Myocyte (in vitro differentiated cells): ENCODE data around the gene CLIC3. TPM values are rescaled to one million over a fixed set of nuclear protein-coding genes. Genes with fewer than 3 reads are reported as not detected.
"Not testable (repeated sequence)": the region's sequence is repeated elsewhere in the genome, so short reads cannot be mapped to it uniquely, and the experiment has no call there.

Source experiments
- DNase-seq: peaks from one replicate; pipeline ENCODE4 v3.0.0-alpha.2; 2012; ENCODE audit warnings: low read depth
- polyA plus RNA-seq: library from polyadenylated mRNA; unstranded; fragments of >200 nt; gene quantifications from one replicate; pipeline ENCODE4 v1.2.1, GENCODE V29; 2012; ENCODE audit warnings: missing spikeins
- total RNA-seq: library from RNA; depleted of rRNA; stranded (reverse); fragments of >200 nt; gene quantifications from 2 replicates; pipeline ENCODE4 v1.2.3, GENCODE V29; 2014

The CLIC3 gene, protein sequence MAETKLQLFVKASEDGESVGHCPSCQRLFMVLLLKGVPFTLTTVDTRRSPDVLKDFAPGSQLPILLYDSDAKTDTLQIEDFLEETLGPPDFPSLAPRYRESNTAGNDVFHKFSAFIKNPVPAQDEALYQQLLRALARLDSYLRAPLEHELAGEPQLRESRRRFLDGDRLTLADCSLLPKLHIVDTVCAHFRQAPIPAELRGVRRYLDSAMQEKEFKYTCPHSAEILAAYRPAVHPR
- not detected in 2 replicates for total RNA-seq
- polyA plus RNA-seq, result 1.1 TPM

DNA sequence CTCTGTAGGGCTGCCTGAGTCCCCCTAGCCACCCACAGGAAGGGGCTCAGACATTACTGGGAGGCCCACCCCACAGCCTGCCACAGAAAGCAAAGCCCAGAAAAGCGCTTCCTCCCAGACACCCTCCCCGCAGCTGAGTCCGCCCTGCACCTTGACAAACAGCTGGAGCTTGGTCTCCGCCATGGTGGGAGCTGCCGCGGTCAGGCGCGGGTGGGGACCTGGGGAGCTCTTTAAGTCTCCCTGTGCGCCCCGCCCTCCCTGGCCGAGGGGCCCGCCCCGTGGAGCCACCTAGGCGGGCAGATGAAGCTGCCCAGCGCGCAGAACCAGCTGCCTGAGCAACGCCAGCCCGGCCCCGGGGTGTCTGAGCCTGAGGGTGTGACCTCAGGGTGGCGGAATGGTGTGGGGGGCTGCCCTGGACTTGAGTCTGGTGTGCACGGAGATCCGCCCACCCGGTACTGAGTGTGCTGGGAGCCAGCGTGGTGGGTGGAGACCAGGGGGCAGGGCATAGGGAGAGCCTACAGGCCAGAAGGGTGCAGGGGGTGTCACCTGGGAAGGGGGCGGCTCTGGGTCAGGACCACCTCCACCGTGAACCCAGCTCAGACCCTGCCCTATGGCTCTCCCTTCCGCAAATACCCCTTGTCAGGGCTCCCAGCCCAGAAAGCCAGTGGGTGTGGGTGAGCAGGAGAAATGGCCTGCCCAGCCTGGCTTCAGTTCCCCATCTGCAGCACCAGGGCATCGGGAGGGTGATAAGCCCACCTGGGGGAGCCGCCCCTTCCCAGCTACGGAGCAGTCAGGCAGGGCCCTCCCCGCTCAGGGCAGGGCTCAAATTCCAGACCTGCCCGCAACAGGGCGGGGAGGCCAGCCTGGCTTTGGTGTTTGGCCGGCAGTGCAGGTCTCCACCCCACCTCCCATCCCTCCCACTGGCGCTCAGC, at the start of gene CLIC3:
Gene CLIC3 (minus strand): TSS at position 208 of the 932 bp plus-strand sequence. CDS start 25 bp downstream, at position 183.
- DNase-seq, result no peak

DNA sequence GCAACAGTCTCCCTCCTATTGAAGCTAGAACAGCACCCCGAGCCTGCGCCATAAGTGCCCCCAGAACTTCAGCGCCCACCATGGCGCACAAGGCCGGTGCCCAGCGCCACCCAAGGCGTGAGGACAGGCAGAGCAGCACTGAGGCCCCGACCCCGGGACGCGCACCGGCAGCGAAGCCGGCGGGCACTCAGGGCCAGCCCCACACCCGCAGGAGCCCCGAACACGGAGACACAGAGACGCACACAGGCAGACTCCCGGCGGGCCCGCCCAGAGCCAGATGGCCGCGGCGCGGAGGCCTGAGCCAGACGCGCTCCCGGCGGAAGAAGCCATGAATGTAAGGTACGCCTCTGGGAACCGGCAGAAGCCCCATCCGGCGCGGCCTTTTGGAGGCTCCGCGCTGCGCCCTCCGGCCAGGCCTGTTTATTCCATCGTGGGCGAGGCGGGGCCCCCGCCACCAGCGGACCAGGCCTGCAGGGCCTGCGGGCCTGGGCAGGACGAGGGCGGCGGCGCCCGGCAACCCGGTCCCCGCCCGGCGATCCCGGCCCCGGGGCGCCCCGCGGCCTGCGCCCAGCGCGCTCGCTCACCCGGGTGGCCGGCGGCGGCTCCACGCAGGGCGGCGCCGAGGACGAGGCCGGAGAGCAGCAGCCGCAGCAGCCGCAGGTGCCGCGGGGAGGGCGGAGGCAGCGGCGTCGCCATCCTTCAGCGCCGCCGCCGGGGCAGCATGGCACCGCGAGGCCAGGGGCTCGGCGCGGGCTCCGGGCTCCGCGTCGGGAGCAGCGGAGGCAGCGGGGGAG, 49.1 kb upstream of the CLIC3 start:
- DNase-seq, result peak; percentile 38

DNA sequence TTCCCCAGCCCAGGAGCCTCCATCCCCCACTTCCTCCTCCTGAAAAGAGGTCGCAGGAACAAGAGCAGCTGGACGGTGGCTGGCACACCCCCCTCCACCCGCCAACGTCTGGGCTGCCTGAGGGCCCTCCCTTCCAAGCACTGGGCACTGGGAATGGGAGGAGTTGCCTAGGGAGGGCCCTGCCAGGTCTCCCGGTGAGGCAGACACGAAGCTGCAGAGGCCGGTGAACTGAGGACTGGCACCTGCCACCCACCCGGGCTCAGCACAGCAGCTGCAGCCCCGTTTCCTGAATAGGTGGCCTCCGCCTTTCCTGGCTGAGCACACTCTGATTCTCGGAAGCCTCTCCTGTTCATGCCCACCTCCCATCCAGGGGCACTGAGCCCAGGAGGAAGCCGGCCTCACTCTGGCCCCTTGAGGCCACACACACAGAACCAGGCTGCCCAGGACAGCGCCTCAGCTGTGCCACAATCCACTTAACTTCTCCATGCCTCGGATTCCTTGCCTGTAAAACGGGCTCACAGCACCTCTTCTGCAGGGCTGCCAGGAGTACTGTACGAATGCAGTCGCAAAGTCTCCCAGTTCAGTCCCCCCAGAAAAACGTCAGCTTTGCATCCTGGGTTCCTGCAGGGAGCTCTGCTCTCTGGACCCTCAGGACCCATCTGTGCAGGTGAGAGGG, 48.3 kb upstream of the CLIC3 start:
- DNase-seq, result no peak

DNA sequence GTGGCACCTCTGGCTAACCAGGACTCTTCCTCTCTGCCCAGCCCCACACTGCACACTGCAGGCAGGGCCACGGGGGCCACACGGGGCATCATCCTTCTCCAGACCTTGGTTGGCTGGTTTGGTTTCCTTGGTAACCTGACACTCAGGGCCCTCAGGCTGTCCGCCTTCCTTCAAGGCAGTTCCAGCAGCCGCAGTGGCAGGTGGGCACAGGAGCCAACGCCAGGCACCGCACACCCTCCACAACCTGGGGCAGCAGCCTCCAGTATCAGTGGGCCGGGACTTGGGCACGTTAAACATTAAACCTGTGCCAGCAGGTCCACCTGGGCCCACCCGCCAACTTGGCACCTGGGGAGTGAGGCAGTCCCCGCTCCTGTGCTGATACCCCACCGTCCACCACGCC, 47.7 kb upstream of the CLIC3 start:
- DNase-seq, result no peak

DNA sequence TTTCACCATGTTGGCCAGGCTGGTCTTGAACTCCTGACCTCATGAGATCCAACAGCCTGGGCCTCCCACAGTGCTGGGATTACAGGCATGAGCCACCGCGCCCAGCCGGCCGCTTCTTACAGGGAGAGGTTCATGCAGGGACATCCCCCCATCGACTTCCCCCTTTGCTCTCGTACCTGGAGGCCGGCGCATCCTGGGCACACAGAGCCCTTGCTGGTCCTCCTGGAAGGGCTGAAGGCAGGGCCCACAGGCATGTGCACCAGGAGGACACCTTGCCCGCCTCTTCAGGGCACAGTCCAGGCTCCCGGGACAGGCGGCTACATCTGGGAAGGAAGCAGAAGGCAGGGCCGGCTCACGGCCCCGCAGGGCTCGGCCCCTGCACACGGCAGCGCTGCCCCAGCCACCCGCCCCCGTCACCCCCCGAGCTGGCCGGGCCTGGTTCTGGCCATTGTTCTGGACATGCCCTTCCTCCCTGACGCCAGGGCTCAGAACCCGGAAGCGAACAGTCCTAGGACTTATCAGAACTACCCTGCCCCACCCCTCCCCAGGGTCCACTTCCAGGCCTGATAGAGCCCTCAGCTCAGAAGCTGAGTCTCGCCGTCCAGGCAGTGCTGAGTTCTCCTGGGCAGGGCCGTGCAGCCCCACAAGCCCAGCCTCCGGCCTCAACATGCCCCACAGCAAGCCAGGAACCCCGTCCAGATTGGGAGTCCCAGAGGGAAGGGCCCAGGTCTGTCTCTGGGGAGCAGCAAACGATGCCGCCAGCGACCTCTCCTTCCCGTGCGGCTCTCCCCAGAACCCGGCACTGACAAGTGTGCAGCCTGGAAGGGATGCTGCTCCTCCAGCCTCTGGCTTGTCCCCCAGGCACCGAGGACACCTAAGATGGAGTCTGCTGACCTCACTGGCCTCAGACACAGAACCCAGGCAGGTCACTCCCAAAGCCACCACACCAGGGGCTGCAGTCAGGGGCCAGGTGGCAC, 46.7 kb upstream of the CLIC3 start:
- no peak for DNase-seq

DNA sequence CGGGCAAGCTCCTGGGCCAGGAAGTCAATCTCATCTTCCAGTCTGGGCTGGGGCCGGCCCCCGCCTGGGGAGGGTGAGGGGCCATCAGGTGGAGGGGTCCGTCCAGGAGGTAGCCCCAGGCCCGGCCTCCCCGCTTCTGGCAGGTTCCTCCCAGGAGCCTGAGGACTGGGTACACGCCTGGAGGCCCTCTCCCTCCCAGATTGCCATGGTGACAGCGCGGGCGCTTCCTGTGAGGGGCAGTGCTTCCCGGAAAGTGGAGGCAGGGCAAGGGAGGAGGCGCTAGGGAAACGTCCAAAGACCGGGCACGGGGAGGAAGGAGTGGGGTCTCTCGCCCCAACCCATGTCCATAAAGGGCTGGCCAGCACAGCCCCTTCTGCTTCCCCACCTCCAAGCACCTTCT, 44.8 kb upstream of the CLIC3 start:
- no peak for DNase-seq

DNA sequence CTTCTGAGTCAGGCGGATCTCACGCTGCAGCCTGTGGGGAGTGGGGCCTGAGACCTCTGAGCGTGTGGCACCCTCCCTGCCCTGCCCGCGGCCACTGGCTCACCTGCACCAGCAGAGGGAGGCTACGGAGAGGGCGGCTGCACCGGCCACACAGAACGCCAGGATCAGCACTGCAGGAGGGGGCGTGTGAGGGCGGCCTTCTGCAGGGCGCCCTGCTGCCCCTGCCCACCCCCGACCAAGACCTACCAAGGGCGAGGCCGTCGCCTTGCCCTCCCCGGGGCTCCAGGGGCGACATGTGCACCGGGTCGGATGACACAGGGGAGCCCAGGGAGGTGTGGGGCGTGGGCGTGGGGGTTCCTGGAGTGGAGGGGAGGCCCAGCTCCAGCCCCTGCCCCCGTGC, 44.2 kb upstream of the CLIC3 start:
- no peak for DNase-seq

DNA sequence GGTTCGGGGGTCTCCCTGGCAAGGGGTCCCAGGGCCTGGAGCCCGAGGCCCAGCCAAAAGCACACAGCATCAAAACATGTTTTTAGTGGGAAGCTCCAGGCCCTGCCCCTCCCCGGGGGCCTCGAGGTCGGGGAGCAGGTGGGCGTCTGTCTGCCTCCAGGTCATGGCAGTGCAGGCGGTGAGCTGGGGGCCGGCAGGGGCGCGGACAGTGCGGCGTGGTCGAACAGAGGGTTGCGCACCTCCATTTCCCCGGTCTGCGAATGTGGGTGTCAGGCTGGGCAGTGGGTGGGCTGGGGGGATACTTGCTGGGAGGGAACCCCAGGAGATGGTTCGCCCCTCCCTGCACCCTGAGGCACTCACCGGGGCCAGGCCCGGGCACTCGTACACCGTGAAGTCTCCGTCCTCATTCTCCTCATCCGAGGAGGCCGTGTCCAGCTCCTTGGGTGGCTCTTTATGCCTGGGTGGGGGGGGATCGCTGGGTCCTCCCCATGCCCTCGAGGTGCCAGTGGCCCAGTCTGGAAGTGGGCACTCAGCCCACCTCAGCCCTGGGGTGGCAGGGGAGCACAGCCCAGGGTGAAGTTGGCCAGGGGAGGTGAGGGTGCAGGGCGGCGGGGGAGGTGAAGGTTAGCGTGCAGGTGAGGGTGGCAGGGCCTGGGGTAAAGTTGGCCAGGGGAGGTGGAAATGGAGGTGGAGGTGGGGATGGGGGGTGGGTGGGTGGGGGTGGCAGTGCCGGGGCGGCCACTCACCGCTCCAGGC, 43.4 kb upstream of the CLIC3 start:
- DNase-seq, result no peak

DNA sequence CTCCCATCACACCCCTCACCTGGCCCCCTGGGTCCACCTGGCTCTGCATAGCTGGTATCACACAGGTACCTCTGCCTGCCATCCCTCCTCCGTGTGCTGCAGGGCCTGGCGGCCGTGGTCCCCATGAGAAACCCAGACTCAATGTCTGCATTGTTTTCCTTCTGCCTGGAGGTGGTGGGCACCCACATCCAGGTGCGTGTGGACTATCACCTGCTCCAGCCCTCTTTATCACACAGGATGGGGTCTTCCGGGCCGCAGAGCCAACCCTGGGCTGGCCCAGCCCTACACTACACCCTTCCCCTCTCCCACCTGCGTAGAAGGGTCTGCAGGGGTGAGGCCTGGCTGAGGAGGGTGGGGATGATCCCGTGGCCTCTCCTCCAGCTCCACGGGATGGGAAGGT, 42.5 kb upstream of the CLIC3 start:
- DNase-seq, result no peak

DNA sequence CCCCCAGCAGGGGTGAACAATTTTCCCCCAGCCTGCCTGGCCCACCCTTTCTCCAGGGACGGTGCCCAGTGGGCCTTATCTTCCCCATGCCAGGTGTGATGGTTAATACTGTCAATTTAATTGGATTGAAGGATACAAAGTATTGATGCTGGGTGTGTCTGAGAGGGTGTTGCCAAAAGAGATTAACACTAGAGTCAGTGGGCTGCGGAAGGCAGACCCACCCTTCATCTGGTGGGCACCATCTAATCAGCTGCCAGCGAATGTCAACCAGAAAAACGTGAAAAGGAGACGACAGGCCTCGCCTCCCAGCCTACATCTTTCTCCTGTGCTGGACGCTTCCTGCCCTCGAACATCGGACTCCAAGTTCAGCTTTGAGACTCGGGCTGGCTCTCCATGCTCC, 41.1 kb upstream of the CLIC3 start:
- no peak for DNase-seq

DNA sequence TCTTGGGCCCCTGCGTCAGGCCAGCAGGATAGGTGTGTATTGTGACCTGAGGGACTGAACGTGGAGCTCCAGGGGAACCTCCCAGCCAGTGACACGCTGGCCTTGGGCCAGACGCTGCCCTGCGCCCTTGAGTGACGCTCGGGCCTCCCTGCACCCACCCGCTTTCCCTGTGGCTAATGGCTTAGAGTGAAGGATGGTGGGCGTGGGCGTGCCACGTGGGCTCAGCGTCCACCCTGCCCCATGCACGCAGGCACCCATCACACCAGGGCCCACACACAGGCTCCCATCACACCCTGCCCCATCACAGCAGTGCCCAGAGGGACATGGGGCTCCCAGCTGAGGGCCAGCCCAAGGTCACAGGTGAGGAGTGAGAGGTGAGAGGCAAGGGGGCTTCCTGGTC, 40.7 kb upstream of the CLIC3 start:
- DNase-seq, result no peak

DNA sequence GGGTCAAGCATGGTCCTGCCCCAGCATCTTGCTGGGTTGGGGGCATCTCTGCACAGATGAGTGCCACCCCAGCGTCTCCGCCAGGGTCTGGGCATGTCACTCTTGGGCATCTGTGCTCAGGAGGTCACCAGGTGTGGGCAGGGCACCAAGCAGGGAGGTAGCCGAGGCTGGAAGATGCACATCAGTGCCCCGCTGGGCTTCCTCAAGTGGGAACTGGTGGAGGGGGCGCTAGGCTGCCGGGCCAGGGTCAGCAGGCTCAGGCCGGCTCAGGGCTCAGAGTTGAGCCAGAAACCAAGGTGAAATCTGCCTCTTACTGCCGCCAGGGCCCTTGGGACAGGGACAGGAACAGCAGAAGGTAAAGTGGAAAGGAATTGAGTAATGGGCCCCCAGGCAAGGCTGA, 39.6 kb upstream of the CLIC3 start:
- DNase-seq, result no peak

DNA sequence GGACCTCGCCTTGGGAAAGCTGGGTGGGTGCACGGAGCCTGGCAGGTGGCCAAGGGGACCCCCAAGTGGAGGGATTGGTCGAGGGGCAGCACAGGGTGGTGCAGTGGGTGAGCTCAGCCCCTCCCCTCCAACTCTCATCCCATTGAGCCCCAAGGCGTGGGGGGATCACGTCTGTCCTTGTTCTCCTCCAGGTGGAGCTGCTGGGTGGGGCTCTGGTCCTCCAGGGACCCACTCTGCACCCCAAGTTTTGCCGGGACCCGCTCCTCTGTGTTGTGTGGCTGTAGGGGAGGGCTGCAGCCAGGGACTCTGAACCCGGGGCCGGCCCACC, 39.1 kb upstream of the CLIC3 start:
- no peak for DNase-seq

DNA sequence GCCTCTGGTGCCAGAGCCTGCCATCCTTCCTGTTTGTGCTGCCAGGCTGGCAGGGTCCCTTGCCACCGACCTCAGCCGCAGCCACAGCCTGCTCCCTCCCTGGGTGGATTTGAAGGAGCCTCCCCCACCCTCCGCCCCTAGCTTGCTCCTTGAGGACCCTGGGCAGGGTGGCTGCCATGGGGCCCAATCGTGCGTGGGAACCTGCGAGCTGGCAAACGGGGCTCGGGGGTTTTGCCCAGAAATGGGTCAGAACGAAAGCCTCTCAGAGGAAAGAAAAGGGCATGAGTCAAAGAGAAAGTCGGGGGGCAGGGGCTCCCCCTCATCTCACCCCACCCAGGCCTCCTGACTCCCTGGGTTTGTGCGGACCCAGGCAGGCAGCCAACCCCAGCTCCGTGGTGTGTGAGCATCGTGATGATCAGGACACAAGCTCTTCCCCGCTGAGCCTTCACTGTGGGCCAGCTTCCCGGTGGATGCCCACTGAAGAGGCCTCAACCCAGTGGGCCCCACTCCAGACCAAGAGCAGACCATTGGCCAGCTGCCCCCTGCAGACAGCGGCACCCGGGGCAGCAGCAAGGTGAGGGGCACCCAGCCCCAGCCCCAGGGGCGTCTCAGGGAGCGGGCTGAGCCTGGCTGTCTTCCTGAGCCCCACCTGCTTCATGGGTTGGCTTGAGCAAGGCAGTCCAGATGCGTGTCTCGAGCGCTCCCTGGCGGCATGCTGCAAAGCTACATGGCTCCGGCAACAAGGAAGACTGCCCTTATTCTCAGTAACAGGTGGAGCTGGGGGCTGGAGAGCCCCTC, 38.5 kb upstream of the CLIC3 start:
- DNase-seq, result peak; percentile 79

DNA sequence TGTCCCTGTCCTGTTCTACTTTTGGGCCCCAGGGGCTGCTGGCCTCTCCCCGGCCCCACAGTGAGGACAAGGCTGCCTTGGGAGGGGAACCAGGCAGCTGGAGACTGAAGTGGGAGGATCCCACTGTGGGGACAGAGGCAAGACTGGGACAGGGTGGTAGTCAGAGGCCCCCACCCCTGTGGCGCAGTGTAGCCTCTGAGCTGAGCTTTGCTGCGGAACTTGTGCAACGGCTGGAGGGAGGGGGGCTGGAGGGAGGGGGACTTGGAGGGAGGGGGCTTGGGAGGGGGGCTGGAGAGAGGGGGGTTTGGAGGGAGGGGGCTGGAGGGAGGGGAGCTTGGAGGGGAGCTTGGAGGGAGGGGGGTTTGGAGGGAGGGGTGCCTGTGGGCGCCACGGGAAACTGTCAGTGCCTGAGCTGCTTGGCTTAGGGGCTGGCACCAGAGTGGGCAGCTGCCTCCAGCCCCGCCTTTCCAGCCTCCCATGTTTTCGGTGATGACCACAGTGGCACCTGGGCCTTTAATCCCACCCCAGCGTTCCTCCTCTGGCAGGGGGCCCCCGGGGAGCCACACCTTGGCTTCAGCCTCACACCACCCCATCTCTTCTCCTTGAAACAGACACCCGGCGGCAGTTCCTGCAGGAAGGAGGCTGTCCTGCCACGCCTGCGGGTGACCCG, 37.8 kb upstream of the CLIC3 start:
- no peak for DNase-seq

DNA sequence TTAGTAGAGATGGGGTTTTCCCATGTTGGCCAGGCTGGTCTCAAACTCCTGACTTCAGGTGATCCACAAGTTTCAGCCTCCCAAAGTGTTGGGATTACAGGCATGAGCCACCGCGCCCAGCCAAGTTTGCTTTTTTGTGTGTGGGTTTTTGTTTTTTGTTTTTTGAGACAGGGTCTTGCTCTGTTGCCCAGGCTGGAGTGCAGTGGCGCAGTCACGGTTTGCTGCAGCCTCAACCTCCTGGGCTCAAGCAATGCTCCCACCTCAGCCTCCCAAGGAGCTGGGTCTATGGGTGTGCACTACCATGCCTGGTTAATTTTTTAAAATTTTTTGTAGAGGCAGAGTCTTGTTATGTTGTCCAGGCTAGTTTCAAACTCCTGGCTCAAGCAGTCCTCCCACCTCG, 37.1 kb upstream of the CLIC3 start:
- not testable (repeated sequence) for DNase-seq

DNA sequence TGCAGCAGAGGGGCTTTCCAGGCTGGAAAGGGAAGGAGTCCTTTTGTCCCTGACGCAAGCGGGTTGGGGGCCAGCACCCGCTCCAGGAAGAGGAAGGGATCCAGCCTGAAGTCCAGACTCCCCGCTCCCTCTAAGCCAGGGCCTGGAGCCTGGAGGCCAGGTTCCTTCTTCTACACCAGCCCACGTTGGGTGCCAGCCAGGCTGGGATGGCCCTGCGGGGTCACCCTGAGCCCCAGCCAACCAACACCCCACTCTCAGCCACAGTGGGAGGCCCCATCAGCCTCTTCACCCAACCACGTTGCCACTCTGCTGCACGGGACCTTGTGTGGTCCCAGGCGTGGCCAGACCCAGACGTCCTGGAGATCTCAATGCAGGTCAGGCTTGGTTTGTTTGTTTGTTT, 36.5 kb upstream of the CLIC3 start:
- no peak for DNase-seq
